Measurements from ENCODE around the gene ZNF574. TPM values are rescaled to one million over a fixed set of nuclear protein-coding genes. Genes with fewer than 3 reads are reported as not detected.
A peak's percentile ranks its signal among the peaks of the same experiment; 100 is the strongest.

Gene ZNF574
- total and polyA plus RNA-seq, 2 donors from 2014 or later, result 7.2 to 12.7 TPM

DNA sequence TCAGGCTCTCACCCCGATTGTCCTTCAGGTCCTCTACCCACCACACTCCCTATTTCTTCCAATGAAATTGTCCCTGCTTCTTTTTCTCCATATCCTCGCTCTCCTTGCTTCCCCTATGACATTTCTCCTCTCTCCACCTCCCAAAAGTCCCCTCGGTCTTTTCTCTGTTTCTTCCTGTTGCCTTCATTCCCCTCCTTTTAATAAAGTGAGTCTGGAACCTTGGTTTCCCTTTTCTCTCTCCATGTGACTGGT lies 676 bp upstream of the ZNF574 start:
- intact Hi-C loops (cut with DNase I), result no loop called here
- DNase-seq, result peak in 1 of 5 donors; percentile 22
- H3K4me1 ChIP-seq (ENCODE audit: control insufficient read depth in 2 of 3, insufficient read depth in 2 of 3, low read depth in 1 of 3, low read length in 3 of 3), result peaks cover 0 to 14% (median 5%) of the 10 kb centered on the region in 3 donors

DNA sequence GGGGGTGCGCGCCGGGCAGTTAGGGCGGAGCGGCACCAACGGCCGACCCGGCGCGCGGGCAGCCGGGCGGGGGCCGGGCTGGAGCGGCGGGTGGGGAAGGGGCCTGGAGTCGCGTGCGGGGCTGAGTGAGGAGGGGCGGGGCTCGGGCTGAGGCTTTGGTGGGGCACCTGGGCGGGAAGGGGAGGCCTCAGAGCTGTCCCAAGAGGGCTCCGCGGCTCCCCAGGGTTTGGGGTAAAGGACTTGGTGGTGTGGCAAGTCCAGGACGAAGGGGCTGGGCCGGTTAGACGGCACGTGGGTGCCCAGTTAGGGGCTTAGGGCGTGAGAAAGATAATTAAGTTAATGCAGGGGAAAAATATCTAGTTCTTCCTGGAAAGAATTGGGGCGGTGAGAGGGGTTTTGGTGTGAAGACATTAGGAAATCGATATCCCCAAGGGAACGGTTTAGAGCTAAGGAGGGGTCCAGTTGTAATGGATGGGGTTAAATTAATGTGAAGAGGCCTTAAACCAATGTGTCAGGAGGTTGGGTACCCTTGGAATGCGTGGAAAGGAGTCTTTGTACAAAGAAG lies 496 bp downstream of the ZNF574 start:
- DNase-seq (peak in 1 of 5 donors; percentile 86), FAIRE-seq (no peak)
- TF ChIP-seq, protein P1, sequence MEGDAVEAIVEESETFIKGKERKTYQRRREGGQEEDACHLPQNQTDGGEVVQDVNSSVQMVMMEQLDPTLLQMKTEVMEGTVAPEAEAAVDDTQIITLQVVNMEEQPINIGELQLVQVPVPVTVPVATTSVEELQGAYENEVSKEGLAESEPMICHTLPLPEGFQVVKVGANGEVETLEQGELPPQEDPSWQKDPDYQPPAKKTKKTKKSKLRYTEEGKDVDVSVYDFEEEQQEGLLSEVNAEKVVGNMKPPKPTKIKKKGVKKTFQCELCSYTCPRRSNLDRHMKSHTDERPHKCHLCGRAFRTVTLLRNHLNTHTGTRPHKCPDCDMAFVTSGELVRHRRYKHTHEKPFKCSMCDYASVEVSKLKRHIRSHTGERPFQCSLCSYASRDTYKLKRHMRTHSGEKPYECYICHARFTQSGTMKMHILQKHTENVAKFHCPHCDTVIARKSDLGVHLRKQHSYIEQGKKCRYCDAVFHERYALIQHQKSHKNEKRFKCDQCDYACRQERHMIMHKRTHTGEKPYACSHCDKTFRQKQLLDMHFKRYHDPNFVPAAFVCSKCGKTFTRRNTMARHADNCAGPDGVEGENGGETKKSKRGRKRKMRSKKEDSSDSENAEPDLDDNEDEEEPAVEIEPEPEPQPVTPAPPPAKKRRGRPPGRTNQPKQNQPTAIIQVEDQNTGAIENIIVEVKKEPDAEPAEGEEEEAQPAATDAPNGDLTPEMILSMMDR (IDR thresholded peaks at IDR 0.05; ENCODE audit: borderline replicate concordance, extremely low read depth, insufficient read depth), result no peak
- Histone ChIP-seq H3K9ac (ENCODE audit: low read length in 3 of 3) (peak overlapping the region; percentile 45 to 81 (median 68)), H3K4me1 (ENCODE audit: control insufficient read depth in 2 of 3, insufficient read depth in 2 of 3, low read depth in 1 of 3, low read length in 3 of 3) (peaks cover 0 to 14% (median 5%) of the 10 kb centered on the region in 3 donors), H3K4me3 (ENCODE audit: low read length in 3 of 3) (peak overlapping the region; percentile 77 to 83 (median 79)), H3K36me3 (ENCODE audit: control insufficient read depth in 2 of 3, insufficient read depth in 3 of 3, low read length in 3 of 3) (peaks cover 2 to 20% (median 14%) of the 10 kb centered on the region in 3 donors), H3K9me3 (ENCODE audit: control insufficient read depth in 2 of 3, insufficient read depth in 1 of 3, low read length in 3 of 3) (no peaks in the 10 kb centered on the region), H3K27ac (ENCODE audit: low read depth in 2 of 2, low read length in 2 of 2) (peak overlapping the region; percentile 80 to 88), H3K27me3 (ENCODE audit: control insufficient read depth, insufficient read depth, low read length) (no peaks in the 10 kb centered on the region)
- intact Hi-C loops (cut with DNase I), result no loop called here

More for the DNA sequence above, 676 bp upstream of the ZNF574 start:
- Histone ChIP-seq H3K4me3 (ENCODE audit: low read length in 3 of 3) (peak overlapping the region; percentile 93 to 95 (median 94)), H3K36me3 (ENCODE audit: control insufficient read depth in 2 of 3, insufficient read depth in 3 of 3, low read length in 3 of 3) (peaks cover 0 to 9% (median 9%) of the 10 kb centered on the region in 3 donors), H3K9ac (ENCODE audit: low read length in 3 of 3) (peak overlapping the region; percentile 94 to 99 (median 96)), H3K27ac (ENCODE audit: low read depth in 2 of 2, low read length in 2 of 2) (peak overlapping the region; percentile 99), H3K27me3 (ENCODE audit: control insufficient read depth, insufficient read depth, low read length) (no peaks in the 10 kb centered on the region), H3K9me3 (ENCODE audit: control insufficient read depth in 2 of 3, insufficient read depth in 1 of 3, low read length in 3 of 3) (no peaks in the 10 kb centered on the region)
- TF ChIP-seq, protein P1 (IDR thresholded peaks at IDR 0.05; ENCODE audit: borderline replicate concordance, extremely low read depth, insufficient read depth), result no peak
- no peak for FAIRE-seq

DNA sequence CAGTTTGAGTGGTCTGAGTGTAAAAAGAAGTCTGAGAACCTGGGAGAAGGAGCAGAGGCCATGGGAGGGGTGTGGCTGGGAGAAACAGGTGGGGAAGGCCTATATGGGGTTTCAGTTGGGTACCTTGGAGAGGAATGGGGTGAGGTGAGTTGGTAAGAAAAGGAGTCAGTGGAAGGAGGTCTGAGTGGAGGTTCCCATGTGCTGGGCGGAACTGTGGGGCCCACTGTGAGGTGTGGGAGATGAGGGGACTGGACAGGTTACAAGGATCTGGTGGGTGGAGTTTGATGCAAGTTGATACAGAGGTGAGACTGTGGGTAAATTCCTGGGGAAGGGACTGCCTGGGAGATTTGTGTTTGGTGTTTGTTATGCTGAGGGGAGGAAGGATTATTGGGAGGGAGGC lies 2.1 kb downstream of the ZNF574 start:
- peaks cover 0 to 14% (median 5%) of the 10 kb centered on the region in 3 donors for H3K4me1 ChIP-seq (ENCODE audit: control insufficient read depth in 2 of 3, insufficient read depth in 2 of 3, low read depth in 1 of 3, low read length in 3 of 3)
- TF ChIP-seq, protein P1 (IDR thresholded peaks at IDR 0.05; ENCODE audit: borderline replicate concordance, extremely low read depth, insufficient read depth), result no peak
- no peaks in the 10 kb centered on the region for H3K27me3 ChIP-seq (ENCODE audit: control insufficient read depth, insufficient read depth, low read length)
- DNase-seq (no peak), FAIRE-seq (no peak)
- no peak overlapping the region for H3K27ac ChIP-seq (ENCODE audit: low read depth in 2 of 2, low read length in 2 of 2)
- H3K9me3 ChIP-seq (ENCODE audit: control insufficient read depth in 2 of 3, insufficient read depth in 1 of 3, low read length in 3 of 3), result no peaks in the 10 kb centered on the region
- no peak overlapping the region for H3K9ac ChIP-seq (ENCODE audit: low read length in 3 of 3)
- no peak overlapping the region for H3K4me3 ChIP-seq (ENCODE audit: low read length in 3 of 3)
- peaks cover 2 to 23% (median 14%) of the 10 kb centered on the region in 3 donors for H3K36me3 ChIP-seq (ENCODE audit: control insufficient read depth in 2 of 3, insufficient read depth in 3 of 3, low read length in 3 of 3)
- intact Hi-C loops (cut with DNase I), result no loop called here
